ENCODE results near the gene RNF186.

RNF186 gene

DNA sequence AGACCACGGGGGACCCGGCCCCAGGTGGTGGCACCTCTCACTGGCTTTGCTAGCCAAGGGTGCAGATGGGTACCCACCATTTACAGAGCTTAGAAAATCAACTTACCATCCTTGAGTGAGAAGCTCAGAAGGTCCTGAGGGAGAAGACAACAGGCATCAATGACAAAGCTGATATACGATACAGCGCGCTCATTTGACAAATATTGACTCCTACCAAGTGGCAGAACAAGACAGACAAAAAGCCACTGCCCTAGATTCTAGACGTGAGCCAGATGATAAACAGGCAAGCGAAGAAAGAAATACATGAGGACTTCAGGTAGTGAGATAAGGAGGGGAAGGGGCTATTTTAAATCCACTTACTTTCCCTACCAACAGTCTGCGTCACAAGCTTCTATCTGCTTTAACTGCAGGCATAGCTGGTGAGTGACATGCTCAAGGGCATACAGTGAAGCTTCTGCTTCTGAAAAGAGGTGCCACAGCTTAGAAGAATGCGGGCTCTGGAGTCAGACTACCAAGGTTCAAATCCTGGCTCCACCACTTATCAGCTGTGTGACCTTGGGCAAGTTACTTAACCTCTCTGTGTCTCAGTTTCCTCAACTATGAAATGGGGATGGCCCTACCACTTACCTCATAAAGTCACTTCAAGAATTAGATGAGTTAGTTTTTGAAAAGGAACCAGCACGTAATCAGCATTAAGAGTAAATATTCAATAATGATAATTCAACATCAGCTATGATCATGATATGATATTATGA lies 44.5 kb downstream of the RNF186 start (continued):
- TF ChIP-seq, protein P1, sequence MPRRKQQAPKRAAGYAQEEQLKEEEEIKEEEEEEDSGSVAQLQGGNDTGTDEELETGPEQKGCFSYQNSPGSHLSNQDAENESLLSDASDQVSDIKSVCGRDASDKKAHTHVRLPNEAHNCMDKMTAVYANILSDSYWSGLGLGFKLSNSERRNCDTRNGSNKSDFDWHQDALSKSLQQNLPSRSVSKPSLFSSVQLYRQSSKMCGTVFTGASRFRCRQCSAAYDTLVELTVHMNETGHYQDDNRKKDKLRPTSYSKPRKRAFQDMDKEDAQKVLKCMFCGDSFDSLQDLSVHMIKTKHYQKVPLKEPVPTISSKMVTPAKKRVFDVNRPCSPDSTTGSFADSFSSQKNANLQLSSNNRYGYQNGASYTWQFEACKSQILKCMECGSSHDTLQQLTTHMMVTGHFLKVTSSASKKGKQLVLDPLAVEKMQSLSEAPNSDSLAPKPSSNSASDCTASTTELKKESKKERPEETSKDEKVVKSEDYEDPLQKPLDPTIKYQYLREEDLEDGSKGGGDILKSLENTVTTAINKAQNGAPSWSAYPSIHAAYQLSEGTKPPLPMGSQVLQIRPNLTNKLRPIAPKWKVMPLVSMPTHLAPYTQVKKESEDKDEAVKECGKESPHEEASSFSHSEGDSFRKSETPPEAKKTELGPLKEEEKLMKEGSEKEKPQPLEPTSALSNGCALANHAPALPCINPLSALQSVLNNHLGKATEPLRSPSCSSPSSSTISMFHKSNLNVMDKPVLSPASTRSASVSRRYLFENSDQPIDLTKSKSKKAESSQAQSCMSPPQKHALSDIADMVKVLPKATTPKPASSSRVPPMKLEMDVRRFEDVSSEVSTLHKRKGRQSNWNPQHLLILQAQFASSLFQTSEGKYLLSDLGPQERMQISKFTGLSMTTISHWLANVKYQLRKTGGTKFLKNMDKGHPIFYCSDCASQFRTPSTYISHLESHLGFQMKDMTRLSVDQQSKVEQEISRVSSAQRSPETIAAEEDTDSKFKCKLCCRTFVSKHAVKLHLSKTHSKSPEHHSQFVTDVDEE (CRISPR knock-in tag; IDR thresholded peaks at IDR 0.05), result no peak
- TF ChIP-seq ZNF70 (CRISPR knock-in tag; IDR thresholded peaks at IDR 0.05) (no peak), CSDC2 (CRISPR knock-in tag; IDR thresholded peaks at IDR 0.05) (no peak), ZFP3 (CRISPR knock-in tag; IDR thresholded peaks at IDR 0.05) (no peak), RARB (CRISPR knock-in tag; IDR thresholded peaks at IDR 0.05) (no peak), TOX (CRISPR knock-in tag; IDR thresholded peaks at IDR 0.05; ENCODE audit: borderline replicate concordance) (no peak), ISL1 (CRISPR knock-in tag; IDR thresholded peaks at IDR 0.05) (no peak), ZC3H10 (CRISPR knock-in tag; IDR thresholded peaks at IDR 0.05) (no peak)

- no peak for TF ChIP-seq TOX (CRISPR knock-in tag; IDR thresholded peaks at IDR 0.05; ENCODE audit: borderline replicate concordance)
- no peak for TF ChIP-seq BACH2 (CRISPR knock-in tag; IDR thresholded peaks at IDR 0.05; ENCODE audit: borderline replicate concordance)
- TF ChIP-seq TCF4 (CRISPR knock-in tag; IDR thresholded peaks at IDR 0.05; ENCODE audit: borderline replicate concordance), result no peak
- TF ChIP-seq, protein P1 (CRISPR knock-in tag; IDR thresholded peaks at IDR 0.05), result no peak
- no peak for TF ChIP-seq ZNF565 (CRISPR knock-in tag; conservative IDR thresholded peaks at IDR 0.05; ENCODE audit: low read depth)
- ATAC-seq, result no peak
Measured at GRCh38 chr1:19769211-19769932, 45.7 kb downstream of the RNF186 start.

GRCh38 chr1:19768353-19769210 lies 46.5 kb downstream of the RNF186 start:
- no peak for ATAC-seq
- TF ChIP-seq OSR1 (CRISPR knock-in tag; IDR thresholded peaks at IDR 0.05) (no peak), TOX (CRISPR knock-in tag; IDR thresholded peaks at IDR 0.05; ENCODE audit: borderline replicate concordance) (no peak), CSDC2 (CRISPR knock-in tag; IDR thresholded peaks at IDR 0.05) (no peak), PATZ1 (CRISPR knock-in tag; IDR thresholded peaks at IDR 0.05; ENCODE audit: borderline replicate concordance) (no peak), TCF4 (CRISPR knock-in tag; IDR thresholded peaks at IDR 0.05; ENCODE audit: borderline replicate concordance) (no peak), ZFP30 (CRISPR knock-in tag; IDR thresholded peaks at IDR 0.05) (no peak), POU6F1 (CRISPR knock-in tag; IDR thresholded peaks at IDR 0.05; ENCODE audit: borderline replicate concordance, low read depth) (no peak), PPARA (CRISPR knock-in tag; IDR thresholded peaks at IDR 0.05; ENCODE audit: borderline replicate concordance) (no peak), BACH2 (CRISPR knock-in tag; IDR thresholded peaks at IDR 0.05; ENCODE audit: borderline replicate concordance) (no peak), ZNF565 (CRISPR knock-in tag; conservative IDR thresholded peaks at IDR 0.05; ENCODE audit: low read depth) (no peak), ARNTL (CRISPR knock-in tag; IDR thresholded peaks at IDR 0.05; ENCODE audit: borderline replicate concordance, low read depth) (no peak), RARB (CRISPR knock-in tag; IDR thresholded peaks at IDR 0.05) (no peak), ISL1 (CRISPR knock-in tag; IDR thresholded peaks at IDR 0.05) (no peak), ESRRG (CRISPR knock-in tag; IDR thresholded peaks at IDR 0.05) (no peak), SNAI2 (CRISPR knock-in tag; IDR thresholded peaks at IDR 0.05) (no peak), CSRNP3 (CRISPR knock-in tag; IDR thresholded peaks at IDR 0.05) (no peak)
- TF ChIP-seq, protein P1 (CRISPR knock-in tag; IDR thresholded peaks at IDR 0.05), result no peak

Measured in SK-N-SH treated with all-trans-retinoic acid at 6 μM for 48 hours (cell line).